WTC11 (cell line): ENCODE data around the gene NRXN2. TPM values are rescaled to one million over a fixed set of nuclear protein-coding genes. Genes with fewer than 3 reads are reported as not detected.

Source experiments
- ATAC-seq: fragments of 200-7000 bp; cut with Tn5 transposase; 2 replicates; pipeline ENCODE4 v1.10.0; 2021; ENCODE audit warnings: mild to moderate bottlenecking, moderate library complexity
- CTCF ChIA-PET: fragments of 300-600 bp; sonication (Branson Sonifier 250); formaldehyde crosslinking; loops from one replicate; lab custom pipeline; 2021; ENCODE audit warnings: antibody characterized with exemption; lab: Charles Lee
- POLR2A ChIA-PET: fragments of 350-600 bp; sonication (Branson Sonifier 250); formaldehyde crosslinking; loops from one replicate; lab custom pipeline; 2021; ENCODE audit warnings: antibody characterized with exemption; lab: Charles Lee
- DNase-seq: peaks from one replicate; pipeline ENCODE4 v3.0.0; 2021; ENCODE audit warnings: low spot score
- H3K27ac Mint-ChIP-seq: 2 replicates; pipeline ENCODE4 v1.8.0; 2021; ENCODE audit warnings: mixed read lengths
- H3K27me3 Mint-ChIP-seq: 2 replicates; pipeline ENCODE4 v1.8.0; 2021; ENCODE audit warnings: low read depth, mild to moderate bottlenecking, moderate library complexity, mixed read lengths
- H3K36me3 Mint-ChIP-seq: 2 replicates; pipeline ENCODE4 v1.8.0; 2021; ENCODE audit warnings: mixed read lengths
- H3K4me1 Mint-ChIP-seq: 2 replicates; pipeline ENCODE4 v1.8.0; 2022; ENCODE audit warnings: mixed read lengths
- H3K4me3 Mint-ChIP-seq: 2 replicates; pipeline ENCODE4 v1.8.0; 2021; ENCODE audit warnings: mild to moderate bottlenecking, moderate library complexity, mixed read lengths
- H3K9me3 Mint-ChIP-seq: 2 replicates; pipeline ENCODE4 v1.8.0; 2021; ENCODE audit warnings: mixed read lengths
- CBFB ChIP-seq: sonication (generic); formaldehyde crosslinking; IDR thresholded peaks from 2 replicates; pipeline ENCODE4 v1.8.1; 2022; ENCODE audit warnings: mild to moderate bottlenecking, low read depth, missing genetic modification reagents
- CREB1 ChIP-seq: sonication (generic); formaldehyde crosslinking; IDR thresholded peaks from 2 replicates; pipeline ENCODE4 v1.8.0; 2023; ENCODE audit warnings: mild to moderate bottlenecking, missing genetic modification reagents
- E2F4 ChIP-seq: sonication (generic); formaldehyde crosslinking; IDR thresholded peaks from 2 replicates; pipeline ENCODE4 v1.8.1; 2022; ENCODE audit warnings: low read depth, mild to moderate bottlenecking, moderate library complexity, missing genetic modification reagents, borderline replicate concordance
- ESRRA ChIP-seq: sonication (generic); formaldehyde crosslinking; IDR thresholded peaks from 2 replicates; pipeline ENCODE4 v1.8.1; 2022; ENCODE audit warnings: mild to moderate bottlenecking, missing genetic modification reagents, borderline replicate concordance
- FOXK1 ChIP-seq: sonication (generic); formaldehyde crosslinking; IDR thresholded peaks from 2 replicates; pipeline ENCODE4 v1.8.0; 2022; ENCODE audit warnings: mild to moderate bottlenecking, moderate library complexity, missing genetic modification reagents
- FOXP4 ChIP-seq: sonication (generic); formaldehyde crosslinking; IDR thresholded peaks from 2 replicates; pipeline ENCODE4 v1.8.0; 2022; ENCODE audit warnings: mild to moderate bottlenecking, missing genetic modification reagents
- GRHL2 ChIP-seq: fragments of 250-450 bp; sonication (Bioruptor Pico); IDR thresholded peaks from 2 replicates; pipeline ENCODE4 v1.8.0; 2022; ENCODE audit warnings: mild to moderate bottlenecking, moderate library complexity; ENCODE audit not compliant: insufficient replicate concordance, severe bottlenecking
- NFATC4 ChIP-seq: fragments of 250-450 bp; sonication (Bioruptor Pico); IDR thresholded peaks from 2 replicates; pipeline ENCODE4 v1.9.0; 2021; ENCODE audit warnings: mild to moderate bottlenecking
- PREB ChIP-seq: sonication (generic); formaldehyde crosslinking; IDR thresholded peaks from 2 replicates; pipeline ENCODE4 v1.8.1; 2022; ENCODE audit warnings: mild to moderate bottlenecking, missing genetic modification reagents, moderate library complexity, borderline replicate concordance
- RORB ChIP-seq: fragments of 250-450 bp; sonication (Bioruptor Pico); IDR thresholded peaks from 2 replicates; pipeline ENCODE4 v1.9.0; 2021; ENCODE audit warnings: mild to moderate bottlenecking
- SP1 ChIP-seq: sonication (generic); formaldehyde crosslinking; conservative IDR thresholded peaks from 2 replicates; pipeline ENCODE4 v1.8.1; 2022; ENCODE audit warnings: missing genetic modification reagents
- TCF7 ChIP-seq: sonication (generic); formaldehyde crosslinking; IDR thresholded peaks from 2 replicates; pipeline ENCODE4 v1.8.0; 2022; ENCODE audit warnings: mild to moderate bottlenecking, low read depth, missing genetic modification reagents, moderate library complexity
- TEAD4 ChIP-seq: sonication (generic); formaldehyde crosslinking; IDR thresholded peaks from 2 replicates; pipeline ENCODE4 v1.8.0; 2022; ENCODE audit warnings: mild to moderate bottlenecking, missing genetic modification reagents
- TP53 ChIP-seq: sonication (generic); formaldehyde crosslinking; IDR thresholded peaks from 2 replicates; pipeline ENCODE4 v1.8.1; 2023; ENCODE audit warnings: mild to moderate bottlenecking, missing genetic modification reagents
- ZNF138 ChIP-seq: sonication (generic); formaldehyde crosslinking; conservative IDR thresholded peaks from 2 replicates; pipeline ENCODE4 v1.8.1; 2022; ENCODE audit warnings: mild to moderate bottlenecking, moderate library complexity, missing genetic modification reagents
- ZNF219 ChIP-seq: sonication (generic); formaldehyde crosslinking; IDR thresholded peaks from 2 replicates; pipeline ENCODE4 v1.8.0; 2023; ENCODE audit warnings: missing genetic modification reagents, mild to moderate bottlenecking, borderline replicate concordance
- ZNF396 ChIP-seq: fragments of 250-450 bp; sonication (Bioruptor Pico); IDR thresholded peaks from 2 replicates; pipeline ENCODE4 v1.8.0; 2021; ENCODE audit warnings: mild to moderate bottlenecking, moderate library complexity, borderline replicate concordance
- ZNF416 ChIP-seq: fragments of 250-450 bp; sonication (Bioruptor Pico); IDR thresholded peaks from 2 replicates; pipeline ENCODE4 v1.9.0; 2021; ENCODE audit warnings: mild to moderate bottlenecking, inconsistent platforms
- total RNA-seq: library from RNA; stranded (reverse); gene quantifications from 3 replicates; pipeline ENCODE4 v1.2.3, GENCODE V29; 2021
- TF ChIP-seq, protein P1 (sequence below): fragments of 250-450 bp; sonication (Bioruptor Pico); IDR thresholded peaks from 2 replicates; pipeline ENCODE4 v1.9.0; 2021; ENCODE audit warnings: mild to moderate bottlenecking
- TF ChIP-seq, protein P2 (sequence below): sonication (generic); formaldehyde crosslinking; IDR thresholded peaks from 2 replicates; pipeline ENCODE4 v1.8.1; 2022; ENCODE audit warnings: mild to moderate bottlenecking, moderate library complexity, missing genetic modification reagents
- TF ChIP-seq, protein P3 (sequence below): sonication (generic); formaldehyde crosslinking; IDR thresholded peaks from 2 replicates; pipeline ENCODE4 v1.8.0; 2023; ENCODE audit warnings: missing genetic modification reagents, mild to moderate bottlenecking, borderline replicate concordance
- TF ChIP-seq, protein P4 (sequence below): sonication (generic); formaldehyde crosslinking; conservative IDR thresholded peaks from 2 replicates; pipeline ENCODE4 v1.8.1; 2022; ENCODE audit warnings: mild to moderate bottlenecking, missing genetic modification reagents

NRXN2 gene
- total RNA-seq, 1 experiment from 2014 or later = 8.6 TPM

- Mint-ChIP-seq H3K4me1 (peaks cover 56% of the 10 kb centered on the region), H3K4me3 (no peak overlapping the region), H3K9me3 (no peaks in the 10 kb centered on the region), H3K27me3 (no peaks in the 10 kb centered on the region; the same call in 1 of the 2 replicates), H3K36me3 (no peaks in the 10 kb centered on the region), H3K27ac (no peak overlapping the region)
- ATAC-seq = no peak
- no peak for DNase-seq
- ChIA-PET POLR2A (no interaction called here), CTCF (interaction anchor here (7.5 kb wide), 1 partner anchor 16 kb away, joined by 150 read pairs; the partner anchor contains the start of gene RASGRP2)
- TF ChIP-seq TP53 (CRISPR knock-in tag) (no peak), ESRRA (CRISPR knock-in tag) (no peak), CBFB (CRISPR knock-in tag) (no peak), TCF7 (CRISPR knock-in tag) (no peak)
Observed at GRCh38 chr11:64757549-64758329, 34.7 kb upstream of the NRXN2 start.

DNA sequence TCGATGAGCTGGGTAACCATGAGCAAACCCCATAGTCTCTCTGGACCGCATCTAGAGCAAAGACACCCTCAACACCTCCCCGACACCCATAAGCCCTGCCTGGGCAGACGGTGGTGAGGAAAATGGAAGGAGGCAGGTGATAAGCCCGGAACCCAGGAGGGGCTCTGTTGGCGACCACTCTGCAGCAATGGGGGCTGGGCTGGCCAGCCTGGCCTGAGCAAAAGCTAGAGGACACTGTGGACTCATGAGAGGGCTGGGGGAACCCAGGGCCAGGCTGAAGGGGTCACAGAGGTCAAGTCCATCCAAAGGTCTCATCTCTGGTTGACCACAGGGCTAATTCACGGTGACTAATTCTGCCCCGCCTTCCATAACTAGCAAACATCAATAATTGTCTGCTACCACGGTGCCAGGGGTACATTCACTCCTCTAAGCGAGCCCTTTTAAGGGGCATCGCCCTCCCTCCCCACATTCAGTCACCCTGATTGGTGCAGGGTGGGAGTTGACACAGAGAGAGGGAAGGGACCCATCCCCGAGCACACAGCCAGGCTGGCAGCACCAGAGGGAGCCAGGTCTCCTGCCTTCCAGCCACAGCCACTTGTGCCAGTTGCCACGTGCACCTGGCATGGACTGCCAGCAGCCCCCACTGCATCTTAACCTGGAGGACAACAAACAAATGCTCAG is 32.8 kb upstream of the NRXN2 start:
- no peak for DNase-seq
- Mint-ChIP-seq H3K27ac (no peak overlapping the region), H3K4me3 (no peak overlapping the region), H3K36me3 (no peaks in the 10 kb centered on the region), H3K9me3 (no peaks in the 10 kb centered on the region), H3K27me3 (no peaks in the 10 kb centered on the region; the same call in 1 of the 2 replicates), H3K4me1 (peaks cover 39% of the 10 kb centered on the region)
- TF ChIP-seq FOXP4 (no peak), CREB1 (CRISPR knock-in tag) (no peak), ZNF396 (no peak), ZNF138 (CRISPR knock-in tag) (no peak), ZNF416 (CRISPR knock-in tag) (no peak), GRHL2 (no peak), E2F4 (no peak), RORB (CRISPR knock-in tag) (no peak), SP1 (CRISPR knock-in tag) (no peak), TEAD4 (CRISPR knock-in tag) (no peak), FOXK1 (no peak), PREB (CRISPR knock-in tag) (no peak), NFATC4 (CRISPR knock-in tag) (no peak), ZNF219 (CRISPR knock-in tag) (no peak)
- TF ChIP-seq, protein P1, sequence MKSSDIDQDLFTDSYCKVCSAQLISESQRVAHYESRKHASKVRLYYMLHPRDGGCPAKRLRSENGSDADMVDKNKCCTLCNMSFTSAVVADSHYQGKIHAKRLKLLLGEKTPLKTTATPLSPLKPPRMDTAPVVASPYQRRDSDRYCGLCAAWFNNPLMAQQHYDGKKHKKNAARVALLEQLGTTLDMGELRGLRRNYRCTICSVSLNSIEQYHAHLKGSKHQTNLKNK (CRISPR knock-in tag) = no peak
- TF ChIP-seq, protein P2, sequence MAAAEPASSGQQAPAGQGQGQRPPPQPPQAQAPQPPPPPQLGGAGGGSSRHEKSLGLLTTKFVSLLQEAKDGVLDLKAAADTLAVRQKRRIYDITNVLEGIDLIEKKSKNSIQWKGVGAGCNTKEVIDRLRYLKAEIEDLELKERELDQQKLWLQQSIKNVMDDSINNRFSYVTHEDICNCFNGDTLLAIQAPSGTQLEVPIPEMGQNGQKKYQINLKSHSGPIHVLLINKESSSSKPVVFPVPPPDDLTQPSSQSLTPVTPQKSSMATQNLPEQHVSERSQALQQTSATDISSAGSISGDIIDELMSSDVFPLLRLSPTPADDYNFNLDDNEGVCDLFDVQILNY (CRISPR knock-in tag) = no peak
- TF ChIP-seq, protein P3, sequence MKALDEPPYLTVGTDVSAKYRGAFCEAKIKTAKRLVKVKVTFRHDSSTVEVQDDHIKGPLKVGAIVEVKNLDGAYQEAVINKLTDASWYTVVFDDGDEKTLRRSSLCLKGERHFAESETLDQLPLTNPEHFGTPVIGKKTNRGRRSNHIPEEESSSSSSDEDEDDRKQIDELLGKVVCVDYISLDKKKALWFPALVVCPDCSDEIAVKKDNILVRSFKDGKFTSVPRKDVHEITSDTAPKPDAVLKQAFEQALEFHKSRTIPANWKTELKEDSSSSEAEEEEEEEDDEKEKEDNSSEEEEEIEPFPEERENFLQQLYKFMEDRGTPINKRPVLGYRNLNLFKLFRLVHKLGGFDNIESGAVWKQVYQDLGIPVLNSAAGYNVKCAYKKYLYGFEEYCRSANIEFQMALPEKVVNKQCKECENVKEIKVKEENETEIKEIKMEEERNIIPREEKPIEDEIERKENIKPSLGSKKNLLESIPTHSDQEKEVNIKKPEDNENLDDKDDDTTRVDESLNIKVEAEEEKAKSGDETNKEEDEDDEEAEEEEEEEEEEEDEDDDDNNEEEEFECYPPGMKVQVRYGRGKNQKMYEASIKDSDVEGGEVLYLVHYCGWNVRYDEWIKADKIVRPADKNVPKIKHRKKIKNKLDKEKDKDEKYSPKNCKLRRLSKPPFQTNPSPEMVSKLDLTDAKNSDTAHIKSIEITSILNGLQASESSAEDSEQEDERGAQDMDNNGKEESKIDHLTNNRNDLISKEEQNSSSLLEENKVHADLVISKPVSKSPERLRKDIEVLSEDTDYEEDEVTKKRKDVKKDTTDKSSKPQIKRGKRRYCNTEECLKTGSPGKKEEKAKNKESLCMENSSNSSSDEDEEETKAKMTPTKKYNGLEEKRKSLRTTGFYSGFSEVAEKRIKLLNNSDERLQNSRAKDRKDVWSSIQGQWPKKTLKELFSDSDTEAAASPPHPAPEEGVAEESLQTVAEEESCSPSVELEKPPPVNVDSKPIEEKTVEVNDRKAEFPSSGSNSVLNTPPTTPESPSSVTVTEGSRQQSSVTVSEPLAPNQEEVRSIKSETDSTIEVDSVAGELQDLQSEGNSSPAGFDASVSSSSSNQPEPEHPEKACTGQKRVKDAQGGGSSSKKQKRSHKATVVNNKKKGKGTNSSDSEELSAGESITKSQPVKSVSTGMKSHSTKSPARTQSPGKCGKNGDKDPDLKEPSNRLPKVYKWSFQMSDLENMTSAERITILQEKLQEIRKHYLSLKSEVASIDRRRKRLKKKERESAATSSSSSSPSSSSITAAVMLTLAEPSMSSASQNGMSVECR (CRISPR knock-in tag) = no peak
- TF ChIP-seq, protein P4, sequence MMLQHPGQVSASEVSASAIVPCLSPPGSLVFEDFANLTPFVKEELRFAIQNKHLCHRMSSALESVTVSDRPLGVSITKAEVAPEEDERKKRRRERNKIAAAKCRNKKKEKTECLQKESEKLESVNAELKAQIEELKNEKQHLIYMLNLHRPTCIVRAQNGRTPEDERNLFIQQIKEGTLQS (CRISPR knock-in tag) = no peak
- POLR2A ChIA-PET = no interaction called here
- no peak for ATAC-seq
- CTCF ChIA-PET = interaction anchor here (1.0 to 4.9 kb wide), 2 partner anchors 9 to 12 kb away, joined by 3 to 30 read pairs; partner anchors contain the start of gene RASGRP2
